K562 (cell line): ENCODE measurements around the gene WDR64. TPM values are rescaled to one million over a fixed set of nuclear protein-coding genes. Genes with fewer than 3 reads are reported as not detected.
"Not testable (repeated sequence)": the region's sequence is repeated elsewhere in the genome, so short reads cannot be mapped to it uniquely, and the experiment has no call there.

Experiments used
- ATAC-seq: fragments of 200-7000 bp; cut with Tn5 transposase; 3 replicates; pipeline ENCODE4 v1.9.1; 2020; ENCODE audit warnings: moderate library complexity
- BruUV-seq: library from RNA; stranded (reverse); fragments of 400-500 nt; replicated peaks from 2 replicates; lab custom pipeline; 2021; lab: Mats Ljungman, UMichigan
- CTCF ChIA-PET: fragments of 300-600 bp; formaldehyde crosslinking; extraction: SDS; loops from one replicate; lab custom pipeline; 2021; ENCODE audit warnings: low intra/inter-chr PET ratio; lab: Yijun Ruan, JAX
- POLR2A ChIA-PET: fragments of 300-600, 350-650 bp; sonication (Branson Sonifier 250); formaldehyde crosslinking; extraction: SDS; loops from one replicate; lab custom pipeline; 2021; ENCODE audit warnings: antibody characterized with exemption, inconsistent platforms; lab: Yijun Ruan, JAX
- DNase-seq, 4 experiments: peaks; one replicate each; pipeline versions ENCODE4 v3.0.0 to v3.0.0-alpha.2; 2011 to 2018; ENCODE audit warnings: low spot score in 3 of 4, mixed read lengths in 3 of 4; ENCODE audit errors: extremely low read depth in 1 of 4
- FAIRE-seq: peaks from 2 replicates; lab custom pipeline; 2011; peaks lifted over from hg19 to GRCh38; lab: Jason Lieb, UNC
- H2AFZ ChIP-seq: 2 replicates; pipeline ENCODE4 v1.6.0; 2011; ENCODE audit warnings: low read depth, low read length, control low read depth, inconsistent platforms
- H3K27ac ChIP-seq: fragments of 200-600 bp; 3 replicates; pipeline ENCODE4 v1.8.0; 2011; ENCODE audit warnings: low read depth, mild to moderate bottlenecking, control low read depth, inconsistent platforms, low read length, moderate library complexity, mixed read lengths; ENCODE audit errors: extremely low read depth
- H3K27me3 ChIP-seq, 2 experiments: fragments of 300-600 bp in 1 of 2; 2 replicates in 1 of 2; 3 replicates in 1 of 2; pipeline versions ENCODE4 v1.6.0 to v1.8.0; 2011; ENCODE audit warnings: inconsistent platforms in 2 of 2, low read length in 2 of 2, mild to moderate bottlenecking in 1 of 2, mixed read lengths in 1 of 2, moderate library complexity in 1 of 2; ENCODE audit not compliant: control insufficient read depth in 2 of 2, insufficient read depth in 2 of 2
- H3K36me3 ChIP-seq: fragments of 300-600 bp; 3 replicates; pipeline ENCODE4 v1.8.0; 2011; ENCODE audit warnings: mild to moderate bottlenecking, low read length, inconsistent platforms; ENCODE audit not compliant: control insufficient read depth, insufficient read depth
- H3K4me1 ChIP-seq, 2 experiments: fragments of 200-600 bp in 1 of 2; replicated peaks in 1 of 2; 2 replicates in 1 of 2; 3 replicates in 1 of 2; pipeline versions ENCODE4 v1.5.1 to v1.8.0; 2011; ENCODE audit warnings: inconsistent platforms in 2 of 2, low read length in 2 of 2, mild to moderate bottlenecking in 1 of 2, mixed read lengths in 1 of 2, moderate library complexity in 1 of 2; ENCODE audit not compliant: control insufficient read depth in 2 of 2, insufficient read depth in 2 of 2
- H3K4me2 ChIP-seq: 2 replicates; pipeline ENCODE4 v1.6.1; 2011; ENCODE audit warnings: low read length, control low read depth, inconsistent platforms, mixed read lengths; ENCODE audit not compliant: insufficient read depth
- H3K4me3 ChIP-seq: fragments of 200-600 bp; sonication (generic), shearing (Covaris generic); 2 replicates; pipeline ENCODE4 v1.5.1; 2016; ENCODE audit warnings: control low read depth, inconsistent platforms
- H3K79me2 ChIP-seq: fragments of 200-600 bp; 3 replicates; pipeline ENCODE4 v1.8.0; 2011; ENCODE audit warnings: low read length, inconsistent platforms; ENCODE audit not compliant: control insufficient read depth, insufficient read depth
- H3K9ac ChIP-seq, 2 experiments: 2 replicates each; pipeline versions ENCODE4 v1.6.0 to v1.6.1; 2011; ENCODE audit warnings: low read depth in 2 of 2, low read length in 2 of 2, control low read depth in 1 of 2, inconsistent platforms in 1 of 2, mild to moderate bottlenecking in 1 of 2, mixed read lengths in 1 of 2; ENCODE audit not compliant: insufficient read depth in 1 of 2
- H3K9me1 ChIP-seq: one replicate; pipeline ENCODE4 v1.6.0; 2011; ENCODE audit warnings: inconsistent platforms, mild to moderate bottlenecking, low read length, moderate library complexity; ENCODE audit not compliant: control insufficient read depth, insufficient read depth
- H3K9me3 ChIP-seq: replicated peaks from 2 replicates; pipeline ENCODE4 v1.5.1; 2011; ENCODE audit warnings: low read depth, low read length, inconsistent platforms; ENCODE audit not compliant: control insufficient read depth, insufficient read depth
- H4K20me1 ChIP-seq: replicated peaks from 2 replicates; pipeline ENCODE4 v1.6.1; 2011; ENCODE audit warnings: low read length, inconsistent platforms, mixed read lengths; ENCODE audit not compliant: control insufficient read depth, insufficient read depth
- CEBPB ChIP-seq: fragments of 450-650 bp; IDR thresholded peaks from 2 replicates; pipeline ENCODE4 v1.6.1; 2016; ENCODE audit warnings: missing genetic modification characterization, missing compliant biosample characterization
- CEBPG ChIP-seq, 3 experiments: fragments of 200-800 bp in 1 of 3; sonication (Bioruptor generic) in 1 of 3; sonication (generic) in 1 of 3; formaldehyde crosslinking in 1 of 3; IDR thresholded peaks in 2 of 3; conservative IDR thresholded peaks in 1 of 3; 2 replicates each; pipeline versions ENCODE4 v1.6.1 to v1.8.0; 2016 to 2022; ENCODE audit warnings: missing compliant biosample characterization in 2 of 3, missing genetic modification characterization in 2 of 3, mild to moderate bottlenecking in 1 of 3, missing genetic modification reagents in 1 of 3
- CSDE1 ChIP-seq, 2 experiments: fragments of 450-650 bp; IDR thresholded peaks; 2 replicates each; pipeline ENCODE4 v1.6.1; 2016; ENCODE audit warnings: mild to moderate bottlenecking in 1 of 2
- GTF3C2 ChIP-seq: IDR thresholded peaks from 3 replicates; pipeline ENCODE4 v1.6.1; 2011; ENCODE audit warnings: borderline replicate concordance, mild to moderate bottlenecking, moderate library complexity; ENCODE audit not compliant: insufficient read length; ENCODE audit errors: extremely low read depth
- HDAC8 ChIP-seq: fragments of 450-650 bp; IDR thresholded peaks from 2 replicates; pipeline ENCODE4 v1.6.1; 2016; ENCODE audit warnings: mild to moderate bottlenecking, missing genetic modification characterization, moderate library complexity, missing compliant biosample characterization
- MEF2A ChIP-seq: IDR thresholded peaks from 2 replicates; pipeline ENCODE4 v1.6.1; 2011; ENCODE audit warnings: low read depth, mild to moderate bottlenecking, low read length, moderate library complexity; ENCODE audit not compliant: control insufficient read depth
- ZNF174 ChIP-seq: fragments of 250-450 bp; sonication (Bioruptor Pico); IDR thresholded peaks from 2 replicates; pipeline ENCODE4 v1.4.0; 2020; ENCODE audit warnings: mild to moderate bottlenecking
- ZNF384 ChIP-seq: IDR thresholded peaks from 2 replicates; pipeline ENCODE4 v1.6.1; 2012; ENCODE audit warnings: low read depth, low read length, improper control_type of control experiment
- WGBS: fragments of 100-300 bp; shearing (Covaris generic); methylation state at CpG from one replicate; pipeline ENCODE4 v1.1.6; 2016; ENCODE audit warnings: low coverage, mixed read lengths; ENCODE audit not compliant: insufficient coverage; ENCODE audit errors: missing lambda C conversion rate; 5-methylcytosine and 5-hydroxymethylcytosine counted together
- in situ Hi-C: fragments of 300-500 bp; cut with MboI; formaldehyde crosslinking; loops from 4 replicates; pipeline ENCODE4 v1.15.0; 2018; ENCODE audit warnings: inconsistent platforms, mixed read lengths
- intact Hi-C: fragments of 100-400 bp; cut with micrococcal nuclease; formaldehyde crosslinking; loops from 2 replicates; pipeline ENCODE4 v1.14.2; 2022
- polyA plus RNA-seq, 8 experiments: library from polyadenylated mRNA; depleted of rRNA in 4 of 8; stranded (reverse) in 5 of 8; unstranded in 3 of 8; fragments of >200 nt; fragmentation: Nextera tagmentation in 2 of 8; fragmentation: Illumina TruSeq in 1 of 8; extraction: Ambion mirVana in 2 of 8; extraction: Trizol in 1 of 8; gene quantifications; 2 replicates each; pipeline versions ENCODE4 v1.2.1 to v1.2.3, GENCODE V29; 2011 to 2014; ENCODE audit warnings: inconsistent platforms in 1 of 8, missing spikeins in 1 of 8
- total RNA-seq, 7 experiments: library from RNA; depleted of rRNA in 6 of 7; stranded (reverse); fragments of >200 nt in 6 of 7; fragmentation: Illumina TruSeq in 2 of 7; extraction: Trizol in 2 of 7; gene quantifications; 2 replicates each; pipeline versions ENCODE4 v1.2.1 to v1.2.3, GENCODE V29; 2011 to 2021; ENCODE audit warnings: low replicate concordance in 1 of 7

Gene WDR64
- total and polyA plus RNA-seq, 9 of the 15 experiments (the other 6 are each of a cell fraction or from before 2014, with no cell fraction given): 0.06 to 0.29 (median 0.19) TPM; not detected in 5

- H2AFZ ChIP-seq, H4K20me1 ChIP-seq, H3K9me1 ChIP-seq, FAIRE-seq, ATAC-seq, H3K79me2 ChIP-seq, H3K4me2 ChIP-seq, H3K9ac ChIP-seq, H3K9me3 ChIP-seq, H3K4me3 ChIP-seq, in situ Hi-C loops, BruUV-seq, H3K27ac ChIP-seq, H3K27me3 ChIP-seq, CTCF ChIA-PET, intact Hi-C loops, DNase-seq, H3K36me3 ChIP-seq: not testable (repeated sequence)
- POLR2A ChIA-PET: interaction anchor here (1.2 to 1.5 kb wide), 4 partner anchors 9 to 31 kb away, joined by 3 to 4 read pairs (median 4); no protein-coding TSS in a partner anchor
- 70% methylated on average over 4 of the region's 4 CpGs for WGBS
- TF ChIP-seq ZNF384: 0 out of 2 replicates have a peak, but pooled peaks have one; percentile 34
- TF ChIP-seq CEBPG (CRISPR knock-in tag; IDR thresholded peaks at IDR 0.05): 0 out of 2 replicates have a peak, but pooled peaks have one; percentile 22
- peak; percentile 25 to 68; a peak in 1 of 4 replicates for TF ChIP-seq CEBPG (tag; conservative IDR thresholded peaks at IDR 0.05 in 1 of 2, IDR thresholded peaks at IDR 0.05 in 1 of 2)
- peak; percentile 87 for TF ChIP-seq CEBPB
- peaks cover 7 to 21% of the 10 kb centered on the region in 2 experiments for H3K4me1 ChIP-seq
Measured at GRCh38 chr1:241804706-241805105, 152.6 kb downstream of the WDR64 start.

GRCh38 chr1:241808265-241808664 lies 156.2 kb downstream of the WDR64 start:
- FAIRE-seq (no peak), ATAC-seq (no peak), DNase-seq (no peak)
- no peak overlapping the region for H3K4me2 ChIP-seq
- H3K4me3 ChIP-seq: no peak overlapping the region
- intact Hi-C loops: no loop called here
- no peak overlapping the region for H3K9ac ChIP-seq
- H3K4me1 ChIP-seq: peaks cover 12 to 36% of the 10 kb centered on the region in 2 experiments
- H2AFZ ChIP-seq: peak overlapping the region; percentile 52
- ChIA-PET CTCF (no interaction called here), POLR2A (no interaction called here)
- H3K79me2 ChIP-seq: no peaks in the 10 kb centered on the region
- no peaks in the 10 kb centered on the region for H3K36me3 ChIP-seq
- WGBS: 62% methylated on average over 2 of the region's 2 CpGs
- TF ChIP-seq CSDE1 (IDR thresholded peaks at IDR 0.05) (no peak), GTF3C2 (no peak), MEF2A (no peak), HDAC8 (tag) (no peak), ZNF174 (CRISPR knock-in tag) (no peak)
- H3K9me3 ChIP-seq: no peaks in the 10 kb centered on the region
- H3K27ac ChIP-seq: no peak overlapping the region
- H3K27me3 ChIP-seq: no peaks in the 10 kb centered on the region
- H3K9me1 ChIP-seq: no peaks in the 10 kb centered on the region
- in situ Hi-C loops: no loop called here
- no TSS peak for BruUV-seq
- no peaks in the 10 kb centered on the region for H4K20me1 ChIP-seq
